SJSA1 (cell line): ENCODE results near the gene PLD3. TPM values are rescaled to one million over a fixed set of nuclear protein-coding genes. Genes with fewer than 3 reads are reported as not detected.

Experiments used
- DNase-seq, 2 experiments: peaks; one replicate each; pipeline ENCODE4 v3.0.0-alpha.2; 2015 to 2020; ENCODE audit warnings: low spot score in 2 of 2, low read depth in 1 of 2
- H3K27ac ChIP-seq: fragments of 250-450 bp; sonication (Bioruptor Pico); 2 replicates; pipeline ENCODE4 v1.5.1; 2020; ENCODE audit warnings: mild to moderate bottlenecking, moderate library complexity
- H3K27me3 ChIP-seq: fragments of 250-450 bp; sonication (Bioruptor Pico); replicated peaks from 2 replicates; pipeline ENCODE4 v1.5.1; 2020; ENCODE audit warnings: mild to moderate bottlenecking, moderate library complexity
- H3K36me3 ChIP-seq: fragments of 250-450 bp; sonication (Bioruptor Pico); 2 replicates; pipeline ENCODE4 v1.5.1; 2020; ENCODE audit warnings: mild to moderate bottlenecking
- H3K4me1 ChIP-seq: fragments of 250-450 bp; sonication (Bioruptor Pico); replicated peaks from 2 replicates; pipeline ENCODE4 v1.6.1; 2021; ENCODE audit warnings: mild to moderate bottlenecking
- H3K4me3 ChIP-seq: fragments of 250-450 bp; sonication (Bioruptor Pico); 2 replicates; pipeline ENCODE4 v1.5.1; 2020; ENCODE audit warnings: mild to moderate bottlenecking
- H3K9me3 ChIP-seq: fragments of 250-450 bp; sonication (Bioruptor Pico); replicated peaks from 2 replicates; pipeline ENCODE4 v1.5.1; 2020; ENCODE audit warnings: mild to moderate bottlenecking
- total RNA-seq: library from RNA; depleted of rRNA; stranded (reverse); fragments of >200 nt; shearing (Covaris generic); gene quantifications from 2 replicates; pipeline ENCODE4 v1.2.3, GENCODE V29; 2014

PLD3 gene
- total RNA-seq, 1 experiment from 2014 or later, result 270 TPM

DNA sequence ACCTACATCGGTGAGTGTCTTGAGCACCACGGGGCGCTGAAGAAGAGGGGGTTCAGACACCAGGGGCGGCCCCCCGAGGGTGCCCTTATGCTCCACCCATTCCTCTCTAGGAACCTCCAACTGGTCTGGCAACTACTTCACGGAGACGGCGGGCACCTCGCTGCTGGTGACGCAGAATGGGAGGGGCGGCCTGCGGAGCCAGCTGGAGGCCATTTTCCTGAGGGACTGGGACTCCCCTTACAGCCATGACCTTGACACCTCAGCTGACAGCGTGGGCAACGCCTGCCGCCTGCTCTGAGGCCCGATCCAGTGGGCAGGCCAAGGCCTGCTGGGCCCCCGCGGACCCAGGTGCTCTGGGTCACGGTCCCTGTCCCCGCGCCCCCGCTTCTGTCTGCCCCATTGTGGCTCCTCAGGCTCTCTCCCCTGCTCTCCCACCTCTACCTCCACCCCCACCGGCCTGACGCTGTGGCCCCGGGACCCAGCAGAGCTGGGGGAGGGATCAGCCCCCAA lies 29.4 kb downstream of the PLD3 start:
- Histone ChIP-seq H3K4me1 (no peaks in the 10 kb centered on the region), H3K4me3 (no peak overlapping the region), H3K27me3 (no peaks in the 10 kb centered on the region), H3K27ac (no peak overlapping the region), H3K36me3 (no peaks in the 10 kb centered on the region; the same call in 1 of the 2 replicates), H3K9me3 (no peaks in the 10 kb centered on the region)
- DNase-seq, result no peak

DNA sequence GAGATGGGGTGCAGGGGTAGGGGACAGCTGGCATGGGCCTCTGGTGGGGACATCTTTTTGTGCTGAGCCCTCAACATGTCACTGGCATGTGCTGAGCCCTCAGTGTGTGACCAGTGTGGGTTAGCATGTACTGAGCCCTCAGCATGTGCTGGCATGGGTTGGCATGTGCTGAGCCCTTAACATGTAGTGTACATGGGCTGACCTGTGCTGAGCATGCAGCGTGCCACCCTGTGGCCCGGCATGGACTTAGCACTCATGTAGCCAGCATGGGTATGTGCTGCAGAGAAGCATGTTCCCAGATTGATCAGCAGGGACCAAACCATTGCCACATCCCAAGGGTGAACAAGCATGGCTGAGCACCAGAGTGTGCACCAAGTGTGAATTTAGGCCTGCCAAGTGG lies 30.0 kb downstream of the PLD3 start:
- DNase-seq, result no peak
- no peaks in the 10 kb centered on the region for H3K4me1 ChIP-seq
- H3K27ac ChIP-seq, result no peak overlapping the region
- no peak overlapping the region for H3K4me3 ChIP-seq
- H3K36me3 ChIP-seq, result no peaks in the 10 kb centered on the region; the same call in 1 of the 2 replicates
- H3K9me3 ChIP-seq, result no peaks in the 10 kb centered on the region
- H3K27me3 ChIP-seq, result no peaks in the 10 kb centered on the region

GRCh38 chr19:40379446-40380198 lies 31.1 kb downstream of the PLD3 start:
- Histone ChIP-seq H3K36me3 (no peaks in the 10 kb centered on the region; the same call in 1 of the 2 replicates), H3K27me3 (no peaks in the 10 kb centered on the region)

GRCh38 chr19:40380199-40381037 lies 31.9 kb downstream of the PLD3 start:
- Histone ChIP-seq H3K4me3 (no peak overlapping the region), H3K4me1 (no peaks in the 10 kb centered on the region), H3K27ac (no peak overlapping the region), H3K27me3 (no peaks in the 10 kb centered on the region), H3K9me3 (no peaks in the 10 kb centered on the region), H3K36me3 (no peaks in the 10 kb centered on the region; the same call in 1 of the 2 replicates)
- no peak for DNase-seq

More at GRCh38 chr19:40379446-40380198, 31.1 kb downstream of the PLD3 start:
- Histone ChIP-seq H3K9me3 (no peaks in the 10 kb centered on the region), H3K27ac (no peak overlapping the region), H3K4me1 (no peaks in the 10 kb centered on the region), H3K4me3 (no peak overlapping the region)
- DNase-seq, result no peak

- Histone ChIP-seq H3K4me3 (no peak overlapping the region), H3K27ac (no peak overlapping the region), H3K4me1 (no peaks in the 10 kb centered on the region), H3K27me3 (no peaks in the 10 kb centered on the region), H3K36me3 (no peaks in the 10 kb centered on the region; the same call in 1 of the 2 replicates), H3K9me3 (no peaks in the 10 kb centered on the region)
- DNase-seq, result no peak
Measured at GRCh38 chr19:40381321-40381720, 32.8 kb downstream of the PLD3 start.

- no peaks in the 10 kb centered on the region for H3K9me3 ChIP-seq
- no peak for DNase-seq
- no peak overlapping the region for H3K27ac ChIP-seq
- no peaks in the 10 kb centered on the region for H3K36me3 ChIP-seq
- no peaks in the 10 kb centered on the region for H3K4me1 ChIP-seq
- H3K4me3 ChIP-seq, result no peak overlapping the region
- H3K27me3 ChIP-seq, result no peaks in the 10 kb centered on the region
Measured at GRCh38 chr19:40383668-40384248, 35.3 kb downstream of the PLD3 start.

GRCh38 chr19:40387155-40387554 lies 38.7 kb downstream of the PLD3 start:
- DNase-seq, result no peak
- H3K27ac ChIP-seq, result no peak overlapping the region

GRCh38 chr19:40388481-40388880 lies 40.0 kb downstream of the PLD3 start:
- DNase-seq, result no peak
- H3K27me3 ChIP-seq, result no peaks in the 10 kb centered on the region
- H3K27ac ChIP-seq, result no peak overlapping the region
- H3K36me3 ChIP-seq, result no peaks in the 10 kb centered on the region
- no peaks in the 10 kb centered on the region for H3K4me1 ChIP-seq
- no peak overlapping the region for H3K4me3 ChIP-seq
- no peaks in the 10 kb centered on the region for H3K9me3 ChIP-seq

More at GRCh38 chr19:40387155-40387554, 38.7 kb downstream of the PLD3 start:
- Histone ChIP-seq H3K36me3 (no peaks in the 10 kb centered on the region), H3K27me3 (no peaks in the 10 kb centered on the region), H3K4me3 (no peak overlapping the region), H3K9me3 (no peaks in the 10 kb centered on the region), H3K4me1 (no peaks in the 10 kb centered on the region)

DNA sequence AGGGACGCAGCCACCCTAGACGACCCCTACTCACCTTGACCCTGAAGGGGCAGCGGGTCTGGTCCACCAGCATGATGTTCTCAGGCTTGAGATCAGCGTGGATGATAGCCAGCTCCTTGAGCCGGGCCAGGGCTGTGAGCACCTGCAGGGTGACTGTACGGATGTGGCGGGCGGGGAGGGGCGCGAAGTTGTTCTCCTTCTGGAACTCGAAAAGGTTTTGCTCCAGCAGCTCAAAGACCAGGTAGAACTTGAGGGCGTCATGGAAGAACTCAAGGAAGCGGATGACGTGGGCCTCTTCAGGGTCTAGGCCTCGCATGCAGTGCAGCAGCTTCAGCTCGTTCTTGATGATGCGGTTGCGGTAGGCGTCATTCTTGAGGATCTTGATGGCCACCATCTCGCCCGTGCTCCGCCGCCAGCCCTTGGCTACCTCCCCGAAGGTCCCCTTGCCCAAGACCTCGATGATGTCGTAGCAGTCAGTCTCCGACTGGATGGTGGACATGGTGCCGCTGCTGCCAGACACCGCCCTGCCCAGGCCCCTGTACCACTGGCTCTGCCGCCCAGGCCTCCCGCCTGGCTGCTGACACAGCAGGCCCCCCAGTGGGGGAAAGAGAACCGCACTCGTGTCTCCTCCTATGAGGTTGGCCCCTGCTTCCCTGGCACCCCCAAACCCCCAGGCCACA lies 41.0 kb downstream of the PLD3 start:
- Histone ChIP-seq H3K4me1 (no peaks in the 10 kb centered on the region), H3K9me3 (no peaks in the 10 kb centered on the region), H3K27ac (no peak overlapping the region), H3K4me3 (no peak overlapping the region), H3K27me3 (no peaks in the 10 kb centered on the region), H3K36me3 (no peaks in the 10 kb centered on the region)
- DNase-seq, result no peak

GRCh38 chr19:40390084-40390742 lies 41.7 kb downstream of the PLD3 start, which contains the start of gene HIPK4:
Gene HIPK4 (minus strand): TSS chr19:40390181. CDS start chr19:40389902, 279 bp downstream.
- no peaks in the 10 kb centered on the region for H3K9me3 ChIP-seq
- no peaks in the 10 kb centered on the region for H3K27me3 ChIP-seq
- no peak within 1 kb of the TSS for H3K27ac ChIP-seq
- no peaks in the 10 kb centered on the region for H3K36me3 ChIP-seq
- no peak for DNase-seq
- no peak within 1 kb of the TSS for H3K4me3 ChIP-seq
- H3K4me1 ChIP-seq, result no peaks in the 10 kb centered on the region

GRCh38 chr19:40392123-40392522 lies 43.6 kb downstream of the PLD3 start:
- Histone ChIP-seq H3K4me1 (no peaks in the 10 kb centered on the region), H3K4me3 (no peak overlapping the region), H3K36me3 (no peaks in the 10 kb centered on the region), H3K27ac (no peak overlapping the region), H3K9me3 (no peaks in the 10 kb centered on the region), H3K27me3 (no peaks in the 10 kb centered on the region)
- DNase-seq, result no peak

GRCh38 chr19:40392894-40393517 lies 44.5 kb downstream of the PLD3 start:
- H3K4me1 ChIP-seq, result no peaks in the 10 kb centered on the region
- no peak overlapping the region for H3K27ac ChIP-seq
- no peaks in the 10 kb centered on the region for H3K27me3 ChIP-seq
- no peak for DNase-seq
- H3K36me3 ChIP-seq, result no peaks in the 10 kb centered on the region
- no peak overlapping the region for H3K4me3 ChIP-seq
- H3K9me3 ChIP-seq, result no peaks in the 10 kb centered on the region
